ENCODE measurements around the gene NELFA. TPM values are rescaled to one million over a fixed set of nuclear protein-coding genes. Genes with fewer than 3 reads are reported as not detected.

Gene NELFA
- total RNA-seq, 4 donors from 2014 or later, result 23.2 to 41.5 (median 35.5) TPM

DNA sequence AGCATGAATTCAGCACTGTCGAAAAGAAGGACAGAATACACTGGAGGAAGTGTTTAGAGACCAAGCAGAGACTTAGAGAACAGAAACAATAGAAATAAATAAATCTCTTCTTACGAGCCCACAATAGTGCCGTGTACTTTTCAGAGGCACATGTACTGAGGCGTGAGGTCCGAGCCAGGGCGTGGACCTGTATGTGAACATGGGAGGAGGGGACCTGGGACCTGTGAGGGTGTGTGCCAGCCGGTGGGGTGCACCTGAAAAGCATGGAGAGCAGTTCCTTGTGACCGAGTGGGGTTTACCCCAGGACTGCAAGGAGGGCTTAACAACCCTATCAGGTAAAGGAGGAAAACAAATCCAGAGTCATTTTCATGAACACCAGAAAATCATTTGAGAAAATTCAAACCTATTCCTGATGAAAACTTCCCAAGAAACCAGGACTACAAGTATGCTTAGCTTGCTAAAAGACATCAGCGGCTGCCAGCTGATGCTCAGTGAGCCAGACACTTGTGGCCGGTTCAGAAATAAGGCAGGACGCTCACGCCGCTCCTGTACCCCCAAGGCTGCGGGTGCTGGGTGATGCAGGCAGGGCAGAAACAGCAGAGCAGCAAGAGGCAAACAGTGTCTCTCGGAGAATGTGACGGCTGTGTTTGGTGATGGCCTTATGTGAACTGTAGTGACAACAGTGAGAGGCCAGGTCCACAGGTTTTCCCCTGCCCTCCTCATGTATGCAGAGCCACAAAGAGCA lies 37.1 kb downstream of the NELFA start:
- WGBS, result 90% methylated on average over 16 of the region's 16 CpGs
- H3K36me3 ChIP-seq, result peaks cover 48% of the 10 kb centered on the region
- H3K27ac ChIP-seq, result no peak overlapping the region

DNA sequence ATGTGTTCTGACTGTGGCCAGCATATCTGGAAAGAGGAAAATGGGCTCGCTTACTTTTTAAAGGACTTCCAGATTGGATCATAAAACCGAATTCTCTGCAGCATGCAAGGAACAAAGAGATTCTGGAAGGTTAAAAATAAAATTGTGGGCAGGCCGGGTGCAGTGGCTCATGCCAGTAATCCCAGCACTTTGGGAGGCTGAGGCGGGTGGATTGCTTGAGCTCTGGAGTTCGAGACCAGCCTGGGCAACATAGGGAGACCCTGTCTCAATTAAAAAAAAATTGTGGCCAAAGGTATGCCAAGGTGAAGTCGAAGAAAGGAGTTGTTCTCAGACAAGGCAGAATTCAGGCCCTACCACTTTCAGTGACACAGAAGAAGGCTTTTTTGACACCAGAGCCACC lies 37.8 kb downstream of the NELFA start:
- H3K27me3 ChIP-seq, result no peaks in the 10 kb centered on the region

More for the DNA sequence above, 37.1 kb downstream of the NELFA start:
- Histone ChIP-seq H3K27me3 (no peaks in the 10 kb centered on the region), H3K9me3 (no peaks in the 10 kb centered on the region), H3K4me1 (no peaks in the 10 kb centered on the region), H3K4me3 (no peak overlapping the region)
- peak in 1 of 2 donors; percentile 36 for DNase-seq (ENCODE audit: low spot score in 2 of 2)
- TF ChIP-seq POLR2AphosphoS5 (IDR thresholded peaks at IDR 0.05), result no peak
- no peak for TF ChIP-seq EP300 (IDR thresholded peaks at IDR 0.05)
- TF ChIP-seq, protein P1, sequence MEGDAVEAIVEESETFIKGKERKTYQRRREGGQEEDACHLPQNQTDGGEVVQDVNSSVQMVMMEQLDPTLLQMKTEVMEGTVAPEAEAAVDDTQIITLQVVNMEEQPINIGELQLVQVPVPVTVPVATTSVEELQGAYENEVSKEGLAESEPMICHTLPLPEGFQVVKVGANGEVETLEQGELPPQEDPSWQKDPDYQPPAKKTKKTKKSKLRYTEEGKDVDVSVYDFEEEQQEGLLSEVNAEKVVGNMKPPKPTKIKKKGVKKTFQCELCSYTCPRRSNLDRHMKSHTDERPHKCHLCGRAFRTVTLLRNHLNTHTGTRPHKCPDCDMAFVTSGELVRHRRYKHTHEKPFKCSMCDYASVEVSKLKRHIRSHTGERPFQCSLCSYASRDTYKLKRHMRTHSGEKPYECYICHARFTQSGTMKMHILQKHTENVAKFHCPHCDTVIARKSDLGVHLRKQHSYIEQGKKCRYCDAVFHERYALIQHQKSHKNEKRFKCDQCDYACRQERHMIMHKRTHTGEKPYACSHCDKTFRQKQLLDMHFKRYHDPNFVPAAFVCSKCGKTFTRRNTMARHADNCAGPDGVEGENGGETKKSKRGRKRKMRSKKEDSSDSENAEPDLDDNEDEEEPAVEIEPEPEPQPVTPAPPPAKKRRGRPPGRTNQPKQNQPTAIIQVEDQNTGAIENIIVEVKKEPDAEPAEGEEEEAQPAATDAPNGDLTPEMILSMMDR (IDR thresholded peaks at IDR 0.05), result no peak
- no peak for TF ChIP-seq POLR2A (IDR thresholded peaks at IDR 0.05)

DNA sequence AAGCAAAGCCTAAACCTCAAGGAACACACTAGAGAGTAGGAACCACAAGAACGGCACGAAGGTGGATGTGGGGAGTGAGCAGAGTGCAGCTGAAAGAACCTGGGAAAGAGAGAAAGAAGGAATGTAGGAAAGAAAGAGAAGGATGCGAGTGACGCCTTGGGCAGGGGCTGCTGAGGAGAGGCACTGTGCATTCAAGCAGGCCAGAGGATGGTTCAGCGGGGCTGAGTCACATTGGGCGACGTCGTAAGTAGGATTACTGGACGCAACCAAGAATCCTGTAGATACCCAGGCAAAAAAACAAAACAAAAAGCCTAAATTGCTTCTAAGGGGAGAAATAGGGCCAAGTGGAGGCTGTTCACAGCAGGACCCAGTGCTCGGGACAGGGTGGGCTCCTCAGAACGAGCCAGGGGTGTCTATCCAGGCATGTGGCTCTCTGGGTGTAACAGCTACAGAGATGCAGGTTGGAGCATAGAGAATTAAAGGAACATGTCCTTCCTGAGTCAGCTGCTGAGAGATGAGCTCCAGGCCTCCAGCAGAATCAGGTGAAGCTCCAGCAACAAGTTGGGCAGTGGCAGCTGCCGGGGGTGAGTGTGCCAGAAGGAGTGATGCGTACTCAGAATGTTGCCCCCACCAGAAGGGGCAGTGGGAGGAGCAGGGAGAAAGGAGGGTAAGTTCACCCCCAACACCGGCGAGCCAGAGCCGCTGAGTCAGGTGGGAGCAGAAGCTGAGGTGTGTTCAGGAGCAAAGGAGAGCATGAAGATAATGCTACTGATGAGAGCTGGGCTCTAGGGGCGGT lies 38.6 kb downstream of the NELFA start:
- TF ChIP-seq EP300 (IDR thresholded peaks at IDR 0.05) (no peak), POLR2A (IDR thresholded peaks at IDR 0.05) (no peak), POLR2AphosphoS5 (IDR thresholded peaks at IDR 0.05) (no peak)
- TF ChIP-seq, protein P1 (IDR thresholded peaks at IDR 0.05), result no peak
- H3K4me1 ChIP-seq, result no peaks in the 10 kb centered on the region
- H3K9me3 ChIP-seq, result no peaks in the 10 kb centered on the region
- H3K27ac ChIP-seq, result no peak overlapping the region
- no peak for DNase-seq (ENCODE audit: low spot score in 2 of 2)
- WGBS, result 94% methylated on average over 17 of the region's 17 CpGs
- no peak overlapping the region for H3K4me3 ChIP-seq
- peaks cover 33% of the 10 kb centered on the region for H3K36me3 ChIP-seq
- no peaks in the 10 kb centered on the region for H3K27me3 ChIP-seq

More for the DNA sequence above, 37.8 kb downstream of the NELFA start:
- TF ChIP-seq EP300 (IDR thresholded peaks at IDR 0.05) (no peak), POLR2AphosphoS5 (IDR thresholded peaks at IDR 0.05) (no peak), POLR2A (IDR thresholded peaks at IDR 0.05) (no peak)
- TF ChIP-seq, protein P1 (IDR thresholded peaks at IDR 0.05), result no peak
- no peak overlapping the region for H3K27ac ChIP-seq
- no peak for DNase-seq (ENCODE audit: low spot score in 2 of 2)
- H3K4me3 ChIP-seq, result no peak overlapping the region
- H3K9me3 ChIP-seq, result no peaks in the 10 kb centered on the region
- H3K36me3 ChIP-seq, result peaks cover 41% of the 10 kb centered on the region
- 83% methylated on average over 6 of the region's 6 CpGs for WGBS
- no peaks in the 10 kb centered on the region for H3K4me1 ChIP-seq

DNA sequence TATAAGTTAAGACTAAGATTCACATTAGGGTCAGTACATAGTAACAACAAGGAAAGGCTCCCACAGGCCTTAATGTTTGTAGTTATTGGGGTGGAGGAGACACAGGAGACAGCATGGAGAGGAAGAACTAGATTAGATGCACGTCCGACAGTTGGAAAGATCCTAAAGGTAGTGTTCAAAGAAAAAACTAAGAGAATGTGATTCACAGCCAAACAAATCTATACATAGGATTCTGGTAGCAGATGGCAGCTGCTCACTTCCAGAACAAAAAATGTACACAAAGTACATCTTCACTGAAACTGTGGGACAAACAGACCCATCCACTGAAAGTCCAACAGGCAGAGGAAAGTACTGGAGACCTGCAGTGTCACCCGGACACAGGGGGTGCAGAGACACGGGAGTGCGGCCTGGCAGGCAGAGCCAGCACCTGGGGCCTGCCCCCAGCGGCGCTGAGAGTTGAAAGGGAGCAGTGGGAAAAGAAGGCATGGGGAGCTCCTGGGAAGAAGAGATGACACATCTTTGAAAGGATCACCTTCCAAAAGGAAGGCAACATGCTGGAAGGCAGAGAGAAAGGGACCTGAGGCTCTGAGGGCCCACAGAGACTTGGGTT lies 40.0 kb downstream of the NELFA start:
- Histone ChIP-seq H3K27ac (no peak overlapping the region), H3K4me1 (no peaks in the 10 kb centered on the region), H3K27me3 (no peaks in the 10 kb centered on the region), H3K4me3 (no peak overlapping the region), H3K9me3 (no peaks in the 10 kb centered on the region), H3K36me3 (peaks cover 22% of the 10 kb centered on the region)
- WGBS, result 95% methylated on average over 7 of the region's 7 CpGs
- DNase-seq (ENCODE audit: low spot score in 2 of 2), result no peak
- TF ChIP-seq, protein P1 (IDR thresholded peaks at IDR 0.05), result no peak
- no peak for TF ChIP-seq EP300 (IDR thresholded peaks at IDR 0.05)
- no peak for TF ChIP-seq POLR2A (IDR thresholded peaks at IDR 0.05)
- TF ChIP-seq POLR2AphosphoS5 (IDR thresholded peaks at IDR 0.05), result no peak
